Activated CD4-positive, alpha-beta memory T cell treated with anti-CD3 and anti-CD28 coated beads for 36 hours (primary cell): ENCODE results near the gene DCC. TPM values are rescaled to one million over a fixed set of nuclear protein-coding genes. Genes with fewer than 3 reads are reported as not detected.

Experiments
- CTCF ChIA-PET: fragments of 350-600 bp; sonication (Branson Sonifier 250); formaldehyde crosslinking; loops from one replicate; lab custom pipeline; 2021; ENCODE audit warnings: antibody characterized with exemption, inconsistent platforms; lab: Charles Lee
- POLR2A ChIA-PET: fragments of 350-600 bp; sonication (Branson Sonifier 250); formaldehyde crosslinking; loops from one replicate; lab custom pipeline; 2021; ENCODE audit warnings: antibody characterized with exemption; lab: Charles Lee
- DNase-seq: peaks from one replicate; pipeline ENCODE4 v3.0.0-alpha.2; 2020
- H3K27ac Mint-ChIP-seq: one replicate; pipeline ENCODE4 v1.8.0; 2021; ENCODE audit warnings: mixed read lengths
- H3K27me3 Mint-ChIP-seq: one replicate; pipeline ENCODE4 v1.8.0; 2021; ENCODE audit warnings: mixed read lengths
- H3K36me3 Mint-ChIP-seq: one replicate; pipeline ENCODE4 v1.8.0; 2021; ENCODE audit warnings: mixed read lengths
- H3K4me1 Mint-ChIP-seq: one replicate; pipeline ENCODE4 v1.8.0; 2021; ENCODE audit warnings: low read depth, mixed read lengths
- H3K4me3 Mint-ChIP-seq: one replicate; pipeline ENCODE4 v1.8.0; 2021; ENCODE audit warnings: mild to moderate bottlenecking, mixed read lengths
- H3K9me3 Mint-ChIP-seq: one replicate; pipeline ENCODE4 v1.8.0; 2021; ENCODE audit warnings: mixed read lengths
- intact Hi-C: fragments of 100-400 bp; cut with micrococcal nuclease; formaldehyde crosslinking; loops from one replicate; pipeline ENCODE4 v1.15.1; 2023
- total RNA-seq, 2 experiments: library from RNA; stranded (reverse); gene quantifications; one replicate each; pipeline ENCODE4 v1.2.3, GENCODE V29; 2021

Gene DCC, protein sequence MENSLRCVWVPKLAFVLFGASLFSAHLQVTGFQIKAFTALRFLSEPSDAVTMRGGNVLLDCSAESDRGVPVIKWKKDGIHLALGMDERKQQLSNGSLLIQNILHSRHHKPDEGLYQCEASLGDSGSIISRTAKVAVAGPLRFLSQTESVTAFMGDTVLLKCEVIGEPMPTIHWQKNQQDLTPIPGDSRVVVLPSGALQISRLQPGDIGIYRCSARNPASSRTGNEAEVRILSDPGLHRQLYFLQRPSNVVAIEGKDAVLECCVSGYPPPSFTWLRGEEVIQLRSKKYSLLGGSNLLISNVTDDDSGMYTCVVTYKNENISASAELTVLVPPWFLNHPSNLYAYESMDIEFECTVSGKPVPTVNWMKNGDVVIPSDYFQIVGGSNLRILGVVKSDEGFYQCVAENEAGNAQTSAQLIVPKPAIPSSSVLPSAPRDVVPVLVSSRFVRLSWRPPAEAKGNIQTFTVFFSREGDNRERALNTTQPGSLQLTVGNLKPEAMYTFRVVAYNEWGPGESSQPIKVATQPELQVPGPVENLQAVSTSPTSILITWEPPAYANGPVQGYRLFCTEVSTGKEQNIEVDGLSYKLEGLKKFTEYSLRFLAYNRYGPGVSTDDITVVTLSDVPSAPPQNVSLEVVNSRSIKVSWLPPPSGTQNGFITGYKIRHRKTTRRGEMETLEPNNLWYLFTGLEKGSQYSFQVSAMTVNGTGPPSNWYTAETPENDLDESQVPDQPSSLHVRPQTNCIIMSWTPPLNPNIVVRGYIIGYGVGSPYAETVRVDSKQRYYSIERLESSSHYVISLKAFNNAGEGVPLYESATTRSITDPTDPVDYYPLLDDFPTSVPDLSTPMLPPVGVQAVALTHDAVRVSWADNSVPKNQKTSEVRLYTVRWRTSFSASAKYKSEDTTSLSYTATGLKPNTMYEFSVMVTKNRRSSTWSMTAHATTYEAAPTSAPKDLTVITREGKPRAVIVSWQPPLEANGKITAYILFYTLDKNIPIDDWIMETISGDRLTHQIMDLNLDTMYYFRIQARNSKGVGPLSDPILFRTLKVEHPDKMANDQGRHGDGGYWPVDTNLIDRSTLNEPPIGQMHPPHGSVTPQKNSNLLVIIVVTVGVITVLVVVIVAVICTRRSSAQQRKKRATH (N-terminal part only)
- total RNA-seq, result not detected

DNA sequence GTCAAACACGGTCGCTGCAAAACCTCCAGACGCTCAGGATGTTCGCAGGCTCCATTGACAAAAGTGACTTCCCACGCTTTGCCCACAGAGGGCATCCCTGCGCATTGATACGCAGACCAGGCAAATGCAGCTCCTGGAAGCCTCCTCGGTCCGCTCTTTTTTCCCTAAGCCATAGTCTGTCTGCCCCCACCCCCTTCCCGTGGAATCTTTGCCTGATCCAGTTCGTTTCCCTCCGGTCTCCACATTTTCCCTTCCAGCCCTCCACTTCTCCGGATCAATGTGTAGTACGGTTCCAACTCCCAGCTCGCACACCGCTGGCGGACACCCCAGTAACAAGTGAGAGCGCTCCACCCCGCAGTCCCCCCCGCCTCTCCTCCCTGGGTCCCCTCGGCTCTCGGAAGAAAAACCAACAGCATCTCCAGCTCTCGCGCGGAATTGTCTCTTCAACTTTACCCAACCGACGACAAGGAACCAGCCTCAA, at the start of gene DCC:
Gene DCC, plus strand, starts transcription at position 307 of the 481 bp plus-strand sequence. CDS start 591 bp downstream, outside the sequence.
- peaks cover 31% of the 10 kb centered on the region for H3K27me3 Mint-ChIP-seq
- no peaks in the 10 kb centered on the region for H3K36me3 Mint-ChIP-seq
- no peaks in the 10 kb centered on the region for H3K4me1 Mint-ChIP-seq
- H3K4me3 Mint-ChIP-seq, result no peak within 1 kb of the TSS
- intact Hi-C loops, result no loop called here
- ChIA-PET CTCF (no interaction called here), POLR2A (no interaction called here)
- DNase-seq, result no peak
- no peaks in the 10 kb centered on the region for H3K9me3 Mint-ChIP-seq
- no peak within 1 kb of the TSS for H3K27ac Mint-ChIP-seq

DNA sequence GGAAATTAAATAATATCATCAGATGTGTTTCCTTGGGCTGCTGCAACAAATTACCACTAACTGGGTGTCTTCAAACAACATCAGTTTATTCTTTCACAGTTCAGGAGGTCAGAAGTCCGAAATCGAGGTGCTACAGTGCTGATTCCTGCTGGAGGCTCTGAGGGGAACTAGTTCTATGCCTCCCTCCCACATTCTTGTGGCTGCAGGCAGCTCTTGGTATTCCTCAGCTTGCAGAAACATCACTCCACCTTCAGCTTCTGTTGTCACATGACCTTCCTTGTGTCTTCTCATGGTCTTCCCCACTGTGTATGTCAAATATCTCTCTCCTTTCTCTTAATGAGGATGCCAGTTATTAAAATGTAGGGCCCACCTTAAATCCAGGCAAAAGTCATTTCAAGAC, 29.3 kb upstream of the DCC start:
- ChIA-PET CTCF (no interaction called here), POLR2A (no interaction called here)
- Mint-ChIP-seq H3K4me3 (no peak overlapping the region), H3K27ac (no peak overlapping the region), H3K27me3 (no peaks in the 10 kb centered on the region), H3K9me3 (peaks cover 15% of the 10 kb centered on the region), H3K36me3 (no peaks in the 10 kb centered on the region), H3K4me1 (no peaks in the 10 kb centered on the region)
- intact Hi-C loops, result no loop called here
- DNase-seq, result no peak

DNA sequence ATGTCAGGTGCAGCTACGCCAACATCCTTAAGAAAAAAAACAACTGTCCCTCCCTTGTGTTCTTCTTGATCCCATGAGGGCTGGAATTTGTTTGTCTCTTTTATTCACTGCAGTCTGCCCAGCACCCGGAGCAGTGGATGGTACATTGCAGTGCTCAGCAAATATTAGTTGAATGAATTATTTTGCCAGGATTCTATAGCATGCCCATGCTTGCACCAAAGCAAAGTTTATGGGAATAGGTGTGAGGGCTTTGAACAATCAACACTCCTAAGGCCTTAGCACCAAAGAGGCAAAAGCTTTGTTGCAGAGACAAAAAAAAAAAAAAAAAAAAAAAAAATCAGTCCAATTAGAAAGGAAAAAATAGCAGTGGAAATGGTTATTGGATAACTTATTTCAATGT, 28.7 kb upstream of the DCC start:
- Mint-ChIP-seq H3K4me3 (no peak overlapping the region), H3K27ac (no peak overlapping the region), H3K4me1 (no peaks in the 10 kb centered on the region), H3K9me3 (peaks cover 15% of the 10 kb centered on the region), H3K27me3 (no peaks in the 10 kb centered on the region), H3K36me3 (no peaks in the 10 kb centered on the region)
- ChIA-PET POLR2A (no interaction called here), CTCF (no interaction called here)
- DNase-seq, result no peak
- intact Hi-C loops, result no loop called here

DNA sequence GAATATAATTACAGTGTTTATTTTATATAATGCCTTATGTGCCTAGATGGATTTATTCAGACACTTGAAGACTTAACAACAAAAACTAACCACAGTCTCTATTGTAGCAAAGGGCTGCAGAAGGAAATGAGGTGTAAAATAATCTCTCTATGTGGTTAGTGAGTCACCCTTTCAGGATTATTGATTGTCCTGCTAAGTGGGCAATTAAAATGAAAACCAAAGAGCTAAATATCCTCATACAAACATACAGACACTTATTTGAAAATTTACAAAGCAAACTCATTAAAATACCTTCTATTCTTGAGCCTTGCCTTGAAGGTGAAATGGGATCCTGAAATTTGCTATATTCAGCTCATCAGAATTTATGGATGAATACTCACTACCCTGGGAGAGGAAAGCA, 27.7 kb upstream of the DCC start:
- Mint-ChIP-seq H3K27ac (no peak overlapping the region), H3K36me3 (no peaks in the 10 kb centered on the region), H3K4me1 (no peaks in the 10 kb centered on the region), H3K27me3 (no peaks in the 10 kb centered on the region), H3K4me3 (no peak overlapping the region), H3K9me3 (peaks cover 8% of the 10 kb centered on the region)
- DNase-seq, result no peak
- CTCF ChIA-PET, result no interaction called here
- POLR2A ChIA-PET, result no interaction called here
- intact Hi-C loops, result no loop called here

GRCh38 chr18:52313213-52313612, 26.8 kb upstream of the DCC start:
- intact Hi-C loops, result no loop called here
- POLR2A ChIA-PET, result no interaction called here
- H3K9me3 Mint-ChIP-seq, result peaks cover 8% of the 10 kb centered on the region

DNA sequence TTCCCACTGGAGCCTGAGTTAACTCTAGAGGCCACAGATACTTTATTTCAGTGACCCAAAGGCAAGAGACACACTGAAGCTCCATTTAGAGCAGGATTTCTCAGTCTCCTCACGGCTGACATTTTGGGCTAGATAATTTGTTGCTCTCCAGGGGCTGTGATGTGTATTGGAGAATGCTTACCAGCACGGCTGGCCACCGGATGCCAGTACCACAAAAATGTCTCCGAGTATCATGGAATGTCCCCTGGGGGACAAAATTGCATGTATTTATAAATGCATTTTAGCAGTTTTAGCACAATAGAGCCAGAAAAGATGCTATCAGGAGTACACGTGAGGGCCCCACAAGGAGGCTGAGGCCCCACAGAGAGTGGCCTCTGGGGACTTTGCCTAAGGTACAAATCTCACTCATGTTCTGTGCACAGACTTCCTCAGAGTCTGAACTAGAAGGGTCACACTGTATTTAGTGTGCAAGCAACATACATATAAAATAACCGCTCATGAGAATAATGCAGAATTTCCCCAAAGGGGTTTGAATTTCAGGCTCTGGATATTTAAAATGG, 20.5 kb upstream of the DCC start:
- no peak overlapping the region for H3K27ac Mint-ChIP-seq
- ChIA-PET POLR2A (no interaction called here), CTCF (no interaction called here)
- DNase-seq, result no peak
- no peak overlapping the region for H3K4me3 Mint-ChIP-seq
- H3K27me3 Mint-ChIP-seq, result no peaks in the 10 kb centered on the region
- H3K9me3 Mint-ChIP-seq, result peaks cover 7% of the 10 kb centered on the region
- H3K36me3 Mint-ChIP-seq, result no peaks in the 10 kb centered on the region
- intact Hi-C loops, result no loop called here
- H3K4me1 Mint-ChIP-seq, result no peaks in the 10 kb centered on the region

More at GRCh38 chr18:52313213-52313612, 26.8 kb upstream of the DCC start:
- Mint-ChIP-seq H3K36me3 (no peaks in the 10 kb centered on the region), H3K27me3 (no peaks in the 10 kb centered on the region), H3K27ac (no peak overlapping the region), H3K4me3 (no peak overlapping the region), H3K4me1 (no peaks in the 10 kb centered on the region)
- CTCF ChIA-PET, result no interaction called here
- DNase-seq, result no peak

DNA sequence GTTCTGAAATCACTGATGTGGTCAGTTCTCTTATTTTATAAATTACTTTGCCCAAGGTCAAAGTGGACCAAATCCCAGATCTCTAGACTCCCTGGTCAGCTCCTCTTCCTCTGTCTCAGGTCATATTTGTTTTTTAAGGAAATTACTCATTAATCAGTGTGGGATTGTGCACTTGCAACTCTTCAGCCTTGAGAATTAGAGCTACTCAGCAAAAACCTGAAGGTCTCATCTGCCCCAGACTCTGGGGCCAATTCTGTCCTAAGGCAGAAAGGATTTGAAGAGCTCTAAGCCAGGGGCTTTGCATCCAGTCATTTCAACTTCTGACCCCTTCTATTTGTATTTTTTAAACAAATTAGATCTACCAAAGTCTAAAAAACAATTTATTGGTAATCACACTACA, 17.7 kb upstream of the DCC start:
- intact Hi-C loops, result no loop called here
- H3K4me1 Mint-ChIP-seq, result no peaks in the 10 kb centered on the region
- no peak overlapping the region for H3K4me3 Mint-ChIP-seq
- no peaks in the 10 kb centered on the region for H3K36me3 Mint-ChIP-seq
- no peaks in the 10 kb centered on the region for H3K9me3 Mint-ChIP-seq
- no peak overlapping the region for H3K27ac Mint-ChIP-seq
- no peaks in the 10 kb centered on the region for H3K27me3 Mint-ChIP-seq
- ChIA-PET POLR2A (no interaction called here), CTCF (no interaction called here)
- DNase-seq, result no peak

DNA sequence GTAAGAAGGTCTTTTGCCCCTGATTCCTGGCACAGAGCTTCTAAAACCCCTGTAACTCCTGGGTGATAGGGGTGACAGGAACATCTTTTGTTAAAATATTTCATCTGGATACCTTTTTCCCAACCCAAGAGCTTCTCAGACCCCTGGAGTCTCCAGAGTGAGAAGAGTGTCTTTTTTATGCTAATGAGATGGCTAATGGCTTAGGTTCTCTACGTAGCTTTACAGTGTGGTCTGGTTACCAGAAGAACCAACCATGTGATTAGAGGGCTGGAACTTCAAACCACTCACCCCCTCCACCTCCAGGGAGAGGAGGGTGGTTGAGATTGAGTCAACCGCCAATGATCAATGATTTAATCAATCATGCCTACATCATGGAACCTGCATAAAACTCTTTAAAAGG, 16.2 kb upstream of the DCC start:
- H3K9me3 Mint-ChIP-seq, result no peaks in the 10 kb centered on the region
- no peaks in the 10 kb centered on the region for H3K27me3 Mint-ChIP-seq
- H3K27ac Mint-ChIP-seq, result no peak overlapping the region
- ChIA-PET POLR2A (no interaction called here), CTCF (no interaction called here)
- no peaks in the 10 kb centered on the region for H3K4me1 Mint-ChIP-seq
- no peak for DNase-seq
- intact Hi-C loops, result no loop called here
- H3K4me3 Mint-ChIP-seq, result no peak overlapping the region
- H3K36me3 Mint-ChIP-seq, result no peaks in the 10 kb centered on the region

GRCh38 chr18:52325997-52326396, 14.0 kb upstream of the DCC start:
- Mint-ChIP-seq H3K27ac (no peak overlapping the region), H3K36me3 (no peaks in the 10 kb centered on the region), H3K27me3 (no peaks in the 10 kb centered on the region), H3K4me1 (no peaks in the 10 kb centered on the region), H3K9me3 (no peaks in the 10 kb centered on the region), H3K4me3 (no peak overlapping the region)
- CTCF ChIA-PET, result no interaction called here
- intact Hi-C loops, result no loop called here
- POLR2A ChIA-PET, result no interaction called here
- DNase-seq, result no peak

- Mint-ChIP-seq H3K27ac (no peak overlapping the region), H3K4me1 (no peaks in the 10 kb centered on the region), H3K27me3 (peaks cover 4% of the 10 kb centered on the region), H3K9me3 (no peaks in the 10 kb centered on the region), H3K4me3 (no peak overlapping the region), H3K36me3 (no peaks in the 10 kb centered on the region)
- ChIA-PET POLR2A (no interaction called here), CTCF (no interaction called here)
- DNase-seq, result no peak
- intact Hi-C loops, result no loop called here
Measured at GRCh38 chr18:52333860-52334259, 6.1 kb upstream of the DCC start.

DNA sequence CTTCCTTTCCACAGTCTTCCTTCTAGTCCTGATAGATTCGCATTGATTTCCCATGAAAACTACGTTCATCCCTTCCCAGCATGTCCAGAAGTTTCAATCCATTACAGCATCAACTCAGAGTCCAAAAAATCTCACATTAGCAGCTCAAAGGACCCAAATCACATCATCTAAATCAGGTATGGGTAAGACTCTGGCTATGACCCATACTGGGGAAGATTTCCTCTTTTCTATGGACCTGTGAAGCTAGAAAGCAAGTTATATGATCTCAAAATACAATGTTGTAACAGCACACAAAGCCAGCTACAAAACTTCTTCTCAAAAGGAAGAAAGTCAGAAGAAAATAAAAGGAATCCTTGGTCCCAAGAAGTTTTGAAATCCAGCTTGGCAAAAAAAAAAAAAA, 5.7 kb upstream of the DCC start:
- H3K9me3 Mint-ChIP-seq, result no peaks in the 10 kb centered on the region

GRCh38 chr18:52334896-52335295, 5.1 kb upstream of the DCC start:
- no peaks in the 10 kb centered on the region for H3K36me3 Mint-ChIP-seq
- no peak overlapping the region for H3K27ac Mint-ChIP-seq
- intact Hi-C loops, result no loop called here
- CTCF ChIA-PET, result no interaction called here
- no peaks in the 10 kb centered on the region for H3K4me1 Mint-ChIP-seq
- POLR2A ChIA-PET, result no interaction called here
- no peak for DNase-seq
- H3K4me3 Mint-ChIP-seq, result no peak overlapping the region
- H3K27me3 Mint-ChIP-seq, result peaks cover 11% of the 10 kb centered on the region
- H3K9me3 Mint-ChIP-seq, result no peaks in the 10 kb centered on the region

More for the DNA sequence above, 5.7 kb upstream of the DCC start:
- Mint-ChIP-seq H3K27me3 (peaks cover 8% of the 10 kb centered on the region), H3K27ac (no peak overlapping the region), H3K4me3 (no peak overlapping the region), H3K4me1 (no peaks in the 10 kb centered on the region), H3K36me3 (no peaks in the 10 kb centered on the region)
- DNase-seq, result no peak
- intact Hi-C loops, result no loop called here
- ChIA-PET CTCF (no interaction called here), POLR2A (no interaction called here)
